HEK293T (cell line): Measurements from ENCODE around the gene RPLP2.

Source experiments
- ARNT ChIP-seq: fragments of 450-650 bp; IDR thresholded peaks from 2 replicates; pipeline ENCODE4 v1.6.1; 2017; ENCODE audit warnings: mild to moderate bottlenecking
- CTBP1 ChIP-seq: fragments of 450-650 bp; IDR thresholded peaks from 2 replicates; pipeline ENCODE4 v1.6.1; 2016; ENCODE audit warnings: borderline replicate concordance
- ELF4 ChIP-seq: fragments of 450-650 bp; IDR thresholded peaks from 2 replicates; pipeline ENCODE4 v1.6.1; 2017; ENCODE audit warnings: antibody characterized with exemption
- FOXA1 ChIP-seq: fragments of 450-650 bp; IDR thresholded peaks from 2 replicates; pipeline ENCODE4 v1.6.1; 2016; ENCODE audit warnings: mild to moderate bottlenecking
- FOXK2 ChIP-seq: fragments of 450-650 bp; IDR thresholded peaks from 2 replicates; pipeline ENCODE4 v1.6.1; 2016; ENCODE audit warnings: mild to moderate bottlenecking
- FOXM1 ChIP-seq: fragments of 450-650 bp; IDR thresholded peaks from 2 replicates; pipeline ENCODE4 v1.6.1; 2017; ENCODE audit warnings: mild to moderate bottlenecking, borderline replicate concordance
- L3MBTL2 ChIP-seq: fragments of 450-650 bp; conservative IDR thresholded peaks from 2 replicates; pipeline ENCODE4 v1.6.1; 2016; ENCODE audit warnings: mild to moderate bottlenecking
- SP1 ChIP-seq: fragments of 450-650 bp; IDR thresholded peaks from 2 replicates; pipeline ENCODE4 v1.6.1; 2017
- SUZ12 ChIP-seq: fragments of 450-650 bp; IDR thresholded peaks from 2 replicates; pipeline ENCODE4 v1.6.1; 2016; ENCODE audit warnings: mild to moderate bottlenecking
- ZNF384 ChIP-seq: fragments of 450-650 bp; IDR thresholded peaks from 2 replicates; pipeline ENCODE4 v1.6.1; 2016

- TF ChIP-seq SUZ12: no peak
- no peak for TF ChIP-seq FOXA1
- TF ChIP-seq L3MBTL2: no peak
- no peak for TF ChIP-seq FOXM1
- TF ChIP-seq ARNT: no peak
- no peak for TF ChIP-seq FOXK2
- TF ChIP-seq CTBP1: no peak
- TF ChIP-seq ZNF384: no peak
- no peak for TF ChIP-seq SP1
- no peak for TF ChIP-seq ELF4
Observed at GRCh38 chr11:841981-842369, 32.2 kb downstream of the RPLP2 start.
